ENCODE measurements around the gene ROR1.

The ROR1 gene

GRCh38 chr1:63773815-63774616 lies at the start of gene ROR1:
ROR1 (plus strand) TSS chr1:63774017.
- DNase-seq (peak; percentile 72), ATAC-seq (peak; percentile 93)

- DNase-seq (no peak), ATAC-seq (no peak)
These were observed 49.4 kb upstream of the ROR1 start for GRCh38 chr1:63724375-63724899.

- DNase-seq = no peak
- no peak for ATAC-seq
These were observed 45.1 kb upstream of the ROR1 start for GRCh38 chr1:63728611-63729226.

GRCh38 chr1:63729227-63729620 lies 44.6 kb upstream of the ROR1 start:
- DNase-seq (no peak), ATAC-seq (no peak)

- DNase-seq = no peak
- no peak for ATAC-seq
These were observed 43.6 kb upstream of the ROR1 start for GRCh38 chr1:63730211-63730610.

- ATAC-seq (no peak), DNase-seq (no peak)
These were observed 42.4 kb upstream of the ROR1 start for GRCh38 chr1:63731117-63732043.

- DNase-seq = no peak
- no peak for ATAC-seq
These were observed 41.2 kb upstream of the ROR1 start for GRCh38 chr1:63732666-63733065.

- ATAC-seq (no peak), DNase-seq (no peak)
These were observed 35.0 kb upstream of the ROR1 start for GRCh38 chr1:63738772-63739171.

- ATAC-seq (no peak), DNase-seq (no peak)
These were observed 34.4 kb upstream of the ROR1 start for GRCh38 chr1:63739452-63739851.

GRCh38 chr1:63740432-63740831 lies 33.4 kb upstream of the ROR1 start:
- ATAC-seq = no peak
- no peak for DNase-seq

- DNase-seq (no peak), ATAC-seq (no peak)
These were observed 31.3 kb upstream of the ROR1 start for GRCh38 chr1:63742526-63742925.

GRCh38 chr1:63743781-63744180 lies 30.0 kb upstream of the ROR1 start:
- ATAC-seq = no peak
- no peak for DNase-seq

GRCh38 chr1:63746129-63746864 lies 27.5 kb upstream of the ROR1 start:
- DNase-seq (no peak), ATAC-seq (no peak)

GRCh38 chr1:63747445-63747844 lies 26.4 kb upstream of the ROR1 start:
- ATAC-seq (no peak), DNase-seq (no peak)

- DNase-seq (no peak), ATAC-seq (no peak)
These were observed 25.7 kb upstream of the ROR1 start for GRCh38 chr1:63748046-63748580.

GRCh38 chr1:63748641-63749040 lies 25.2 kb upstream of the ROR1 start:
- DNase-seq (no peak), ATAC-seq (no peak)

- DNase-seq = no peak
- no peak for ATAC-seq
These were observed 23.1 kb upstream of the ROR1 start for GRCh38 chr1:63750721-63751120.

- ATAC-seq (no peak), DNase-seq (no peak)
These were observed 21.6 kb upstream of the ROR1 start for GRCh38 chr1:63752176-63752575.

GRCh38 chr1:63753591-63753990 lies 20.2 kb upstream of the ROR1 start:
- no peak for ATAC-seq
- DNase-seq = no peak

- no peak for DNase-seq
- ATAC-seq = no peak
These were observed 17.0 kb upstream of the ROR1 start for GRCh38 chr1:63756839-63757238.

GRCh38 chr1:63757334-63757733 lies 16.5 kb upstream of the ROR1 start:
- DNase-seq = no peak
- no peak for ATAC-seq

GRCh38 chr1:63758791-63759190 lies 15.0 kb upstream of the ROR1 start:
- DNase-seq (no peak), ATAC-seq (no peak)

Data from stimulated activated naive CD8-positive, alpha-beta T cell treated with anti-CD3 and anti-CD28 coated beads, Interleukin-15, Interleukin-2, amounts not matched to agents 100 U/mL and 50 U/mL, for 24 hours (primary cell).